GM19238 (cell line): ENCODE measurements around the gene EPB41L2.

Source experiments
- DNase-seq: peaks from one replicate; pipeline ENCODE4 v3.0.0; 2011; ENCODE audit warnings: low spot score; ENCODE audit not compliant: insufficient read length

The EPB41L2 gene

GRCh38 chr6:130841128-130841728 lies 221.8 kb downstream of the EPB41L2 start:
- DNase-seq = no peak

GRCh38 chr6:130840050-130840449 lies 223.0 kb downstream of the EPB41L2 start:
- no peak for DNase-seq

GRCh38 chr6:130839379-130839778 lies 223.7 kb downstream of the EPB41L2 start:
- DNase-seq = no peak

- no peak for DNase-seq
Measured at GRCh38 chr6:130838951-130839350, 224.1 kb downstream of the EPB41L2 start.

- no peak for DNase-seq
Measured at GRCh38 chr6:130838250-130838860, 224.7 kb downstream of the EPB41L2 start.

- no peak for DNase-seq
Measured at GRCh38 chr6:130837067-130837466, 226.0 kb downstream of the EPB41L2 start.

- no peak for DNase-seq
Measured at GRCh38 chr6:130836055-130836640, 226.9 kb downstream of the EPB41L2 start.

GRCh38 chr6:130834482-130835251 lies 228.4 kb downstream of the EPB41L2 start:
- no peak for DNase-seq

GRCh38 chr6:130833569-130833968 lies 229.5 kb downstream of the EPB41L2 start:
- no peak for DNase-seq

- DNase-seq = no peak
Measured at GRCh38 chr6:130831607-130832006, 231.4 kb downstream of the EPB41L2 start.

- DNase-seq = no peak
Measured at GRCh38 chr6:130829333-130829910, 233.6 kb downstream of the EPB41L2 start.

GRCh38 chr6:130827247-130828149 lies 235.5 kb downstream of the EPB41L2 start, which contains the start of gene SMLR1:
TSS of gene SMLR1 (plus strand) at chr6:130827406. CDS start at chr6:130827414, 8 bp downstream.
- no peak for DNase-seq

GRCh38 chr6:130826442-130827246 lies 236.4 kb downstream of the EPB41L2 start:
- no peak for DNase-seq

GRCh38 chr6:130825772-130826441 lies 237.1 kb downstream of the EPB41L2 start:
- no peak for DNase-seq

GRCh38 chr6:130824978-130825694 lies 237.9 kb downstream of the EPB41L2 start:
- no peak for DNase-seq

- DNase-seq = no peak
Measured at GRCh38 chr6:130822736-130823135, 240.3 kb downstream of the EPB41L2 start.

- no peak for DNase-seq
Measured at GRCh38 chr6:130815200-130816071, 247.6 kb downstream of the EPB41L2 start.

- no peak for DNase-seq
Measured at GRCh38 chr6:130814506-130814905, 248.5 kb downstream of the EPB41L2 start.
